Hepatocyte (in vitro differentiated cells): Measurements from ENCODE around the gene FAM234A.

Source experiments
- EZH2 ChIP-seq: fragments of 200-600 bp; sonication (generic); IDR thresholded peaks from 2 replicates; pipeline ENCODE4 v1.6.1; 2016; ENCODE audit warnings: antibody characterized with exemption, mild to moderate bottlenecking, borderline replicate concordance
- EZH2phosphoT487 ChIP-seq: fragments of 200-600 bp; sonication (generic); IDR thresholded peaks from one replicate; pipeline ENCODE4 v1.6.1; 2018; ENCODE audit warnings: antibody characterized with exemption, mild to moderate bottlenecking, low read depth, moderate library complexity; ENCODE audit not compliant: unreplicated experiment, severe bottlenecking
- TF ChIP-seq, protein P1 (sequence below): fragments of 200-600 bp; sonication (generic); IDR thresholded peaks from 2 replicates; pipeline ENCODE4 v1.5.1; 2016; ENCODE audit warnings: antibody characterized with exemption, mild to moderate bottlenecking; ENCODE audit not compliant: poor library complexity

DNA sequence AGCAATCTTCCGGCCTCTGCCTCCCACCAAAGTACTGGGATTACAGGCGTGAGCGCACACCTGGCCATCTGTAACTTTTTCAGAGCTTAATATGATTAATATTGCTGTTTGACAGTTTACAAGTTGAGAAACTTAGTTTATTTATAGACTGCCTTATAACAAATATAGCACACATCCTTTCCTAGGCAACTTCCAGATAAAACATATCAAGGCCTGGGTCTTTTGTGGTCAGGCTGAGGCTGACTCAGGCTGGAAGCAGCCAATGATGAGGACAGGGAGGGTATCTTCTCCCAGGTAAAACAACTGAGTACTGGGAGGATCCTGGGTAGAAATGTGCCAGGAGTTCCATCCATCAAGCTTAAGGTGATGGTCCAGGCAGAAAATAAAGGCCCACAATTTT, 21.6 kb upstream of the FAM234A start:
- TF ChIP-seq, protein P1, sequence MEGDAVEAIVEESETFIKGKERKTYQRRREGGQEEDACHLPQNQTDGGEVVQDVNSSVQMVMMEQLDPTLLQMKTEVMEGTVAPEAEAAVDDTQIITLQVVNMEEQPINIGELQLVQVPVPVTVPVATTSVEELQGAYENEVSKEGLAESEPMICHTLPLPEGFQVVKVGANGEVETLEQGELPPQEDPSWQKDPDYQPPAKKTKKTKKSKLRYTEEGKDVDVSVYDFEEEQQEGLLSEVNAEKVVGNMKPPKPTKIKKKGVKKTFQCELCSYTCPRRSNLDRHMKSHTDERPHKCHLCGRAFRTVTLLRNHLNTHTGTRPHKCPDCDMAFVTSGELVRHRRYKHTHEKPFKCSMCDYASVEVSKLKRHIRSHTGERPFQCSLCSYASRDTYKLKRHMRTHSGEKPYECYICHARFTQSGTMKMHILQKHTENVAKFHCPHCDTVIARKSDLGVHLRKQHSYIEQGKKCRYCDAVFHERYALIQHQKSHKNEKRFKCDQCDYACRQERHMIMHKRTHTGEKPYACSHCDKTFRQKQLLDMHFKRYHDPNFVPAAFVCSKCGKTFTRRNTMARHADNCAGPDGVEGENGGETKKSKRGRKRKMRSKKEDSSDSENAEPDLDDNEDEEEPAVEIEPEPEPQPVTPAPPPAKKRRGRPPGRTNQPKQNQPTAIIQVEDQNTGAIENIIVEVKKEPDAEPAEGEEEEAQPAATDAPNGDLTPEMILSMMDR, result no peak
- TF ChIP-seq EZH2phosphoT487 (no peak), EZH2 (no peak)
